Skeletal muscle satellite cell (primary cell): Measurements from ENCODE around the gene OLFML2A.

Experiments used
- H3K27me3 ChIP-seq: 2 replicates; pipeline ENCODE4 v1.7.0; 2013; ENCODE audit warnings: low read length; ENCODE audit not compliant: control insufficient read depth, insufficient read depth
- H3K36me3 ChIP-seq: 2 replicates; pipeline ENCODE4 v1.7.0; 2013; ENCODE audit warnings: mild to moderate bottlenecking, control low read depth, low read length; ENCODE audit not compliant: insufficient read depth
- H3K4me1 ChIP-seq: 2 replicates; pipeline ENCODE4 v1.7.0; 2013; ENCODE audit warnings: low read length; ENCODE audit not compliant: control insufficient read depth, insufficient read depth
- H3K4me2 ChIP-seq: 2 replicates; pipeline ENCODE4 v1.7.0; 2013; ENCODE audit warnings: mild to moderate bottlenecking, low read length
- H3K4me3 ChIP-seq: 2 replicates; pipeline ENCODE4 v1.7.0; 2013; ENCODE audit warnings: low read length
- H3K9ac ChIP-seq: 2 replicates; pipeline ENCODE4 v1.7.0; 2013; ENCODE audit warnings: mild to moderate bottlenecking, low read depth, low read length, moderate library complexity
- H3K9me3 ChIP-seq: replicated peaks from 2 replicates; pipeline ENCODE4 v1.7.0; 2013; ENCODE audit warnings: mild to moderate bottlenecking, control low read depth, low read length

Gene OLFML2A

DNA sequence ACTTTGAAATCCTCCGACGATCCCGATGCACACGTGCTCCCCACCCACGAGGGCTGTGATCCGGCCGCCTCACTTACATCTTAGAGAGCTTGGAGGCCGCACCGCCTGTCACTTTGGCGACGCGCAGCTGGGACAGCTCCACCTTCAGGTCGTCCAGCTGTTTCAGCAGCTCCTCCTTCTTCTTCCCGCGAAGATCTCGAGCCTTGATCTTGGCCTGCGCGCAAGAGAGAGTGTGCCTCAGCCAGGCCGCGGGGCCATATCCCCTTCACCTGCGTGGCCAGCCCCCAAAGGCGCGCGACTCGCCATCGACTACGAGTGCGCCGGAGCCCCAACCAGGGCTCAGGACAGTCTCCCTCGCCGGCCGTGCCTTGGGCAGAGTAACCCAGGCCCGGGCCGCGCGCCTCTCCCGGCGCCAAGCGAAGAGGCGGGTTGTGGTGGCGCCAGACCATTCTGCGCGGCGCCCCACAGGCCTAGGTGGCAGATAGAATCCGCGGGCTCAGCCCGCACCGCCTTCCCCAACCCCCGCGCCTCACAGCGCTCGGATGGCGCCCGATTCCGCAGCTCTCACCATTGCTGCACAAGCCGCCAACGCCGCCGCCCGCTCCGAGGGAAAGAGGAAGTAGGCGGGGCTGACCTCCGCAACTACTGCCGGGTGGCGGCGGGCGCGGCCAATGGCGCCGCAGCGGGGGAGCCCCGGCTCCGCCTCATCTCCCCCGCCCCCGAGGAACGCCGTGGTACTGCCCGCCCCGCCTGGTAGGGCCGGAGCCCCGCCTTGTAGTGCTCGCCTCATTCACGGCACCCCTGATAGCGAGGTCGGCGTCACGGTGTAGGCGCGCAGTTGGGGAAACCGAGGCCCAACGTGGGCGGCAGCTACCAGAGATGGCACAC is 84.7 kb downstream of the OLFML2A start, which contains the start of the genes ARPC5L and RPL35:
Gene ARPC5L, plus strand, starts transcription at position 789 of the 888 bp plus-strand sequence. CDS start 7,161 bp downstream, outside the sequence.
Gene RPL35, minus strand, starts transcription at position 616 of the 888 bp plus-strand sequence. Its CDS starts 45 bp downstream, at position 571.
- peak within 1 kb of the TSS; percentile 99 for H3K9ac ChIP-seq
- peaks cover 23% of the 10 kb centered on the region for H3K4me1 ChIP-seq
- H3K9me3 ChIP-seq: no peaks in the 10 kb centered on the region
- no peaks in the 10 kb centered on the region for H3K27me3 ChIP-seq
- peak within 1 kb of the TSS; percentile 99 for H3K4me2 ChIP-seq
- peak within 1 kb of the TSS; percentile 97 for H3K4me3 ChIP-seq
- peaks cover 46% of the 10 kb centered on the region for H3K36me3 ChIP-seq

DNA sequence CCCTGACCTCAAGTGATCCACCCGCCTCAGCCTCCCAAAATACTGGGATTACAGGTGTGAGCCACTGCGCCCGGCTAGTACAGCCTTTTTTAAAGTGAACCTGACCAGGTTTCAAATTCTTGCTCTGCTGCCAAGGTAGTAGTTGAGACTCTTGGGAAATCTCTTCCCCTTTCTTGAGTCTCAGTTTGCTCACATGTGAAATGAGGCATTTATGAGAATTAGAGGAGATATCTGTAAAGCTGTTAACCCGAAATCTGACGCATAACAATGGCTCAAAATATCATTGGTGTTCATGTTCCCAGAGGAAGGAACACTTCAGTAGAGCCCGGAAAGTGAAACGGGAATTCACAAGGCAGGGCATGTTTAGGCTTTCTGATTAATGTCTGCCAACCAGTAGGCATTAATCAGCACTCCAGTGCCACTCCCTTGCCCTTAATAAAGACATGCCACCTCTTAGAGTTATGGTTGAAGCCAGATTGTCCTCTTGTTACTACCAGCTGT is 86.5 kb downstream of the OLFML2A start:
- no peaks in the 10 kb centered on the region for H3K9me3 ChIP-seq
- no peak overlapping the region for H3K9ac ChIP-seq
- H3K36me3 ChIP-seq: peaks cover 28% of the 10 kb centered on the region
- H3K4me3 ChIP-seq: no peak overlapping the region
- H3K4me2 ChIP-seq: no peak overlapping the region
- H3K27me3 ChIP-seq: no peaks in the 10 kb centered on the region
- H3K4me1 ChIP-seq: peaks cover 29% of the 10 kb centered on the region
